ENCODE measurements around the gene ECE2. TPM values are rescaled to one million over a fixed set of nuclear protein-coding genes. Genes with fewer than 3 reads are reported as not detected.

ECE2 gene
- total RNA-seq, 1 donor from 2014 or later: not detected

DNA sequence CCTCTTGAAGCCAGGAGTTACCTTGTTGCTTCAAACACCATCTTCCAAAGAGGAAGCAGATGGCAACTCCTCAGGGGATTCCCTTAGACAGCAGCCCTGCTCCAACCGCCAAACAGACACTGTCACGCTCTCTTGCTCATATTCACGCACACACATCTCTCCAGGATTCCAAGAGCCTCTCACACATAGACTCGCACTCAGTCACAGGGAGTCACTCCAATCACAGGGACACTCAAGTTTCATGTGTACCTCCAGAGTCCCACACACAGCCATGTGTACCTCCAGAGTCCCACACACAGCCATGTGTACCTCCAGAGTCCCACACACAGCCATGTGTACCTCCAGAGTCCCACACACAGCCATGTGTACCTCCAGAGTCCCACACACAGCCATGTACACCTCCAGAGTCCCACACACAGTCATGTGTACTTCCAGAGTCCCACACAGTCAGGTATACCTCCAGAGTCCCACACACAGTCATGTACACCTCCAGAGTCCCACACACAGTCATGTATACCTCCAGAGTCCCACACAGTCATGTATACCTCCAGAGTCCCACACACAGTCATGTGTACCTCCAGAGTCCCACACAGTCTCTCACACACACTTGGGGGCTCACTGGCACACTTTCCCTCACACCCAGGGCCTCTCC lies 40.3 kb upstream of the ECE2 start:
- Mint-ChIP-seq H3K27me3 (ENCODE audit: low read depth) (peaks cover 54% of the 10 kb centered on the region), H3K36me3 (ENCODE audit: low read depth) (no peaks in the 10 kb centered on the region), H3K4me3 (no peak overlapping the region), H3K4me1 (peaks cover 8% of the 10 kb centered on the region), H3K9me3 (no peaks in the 10 kb centered on the region), H3K27ac (ENCODE audit: unreplicated experiment) (no peak overlapping the region)
- TF ChIP-seq, protein P1, sequence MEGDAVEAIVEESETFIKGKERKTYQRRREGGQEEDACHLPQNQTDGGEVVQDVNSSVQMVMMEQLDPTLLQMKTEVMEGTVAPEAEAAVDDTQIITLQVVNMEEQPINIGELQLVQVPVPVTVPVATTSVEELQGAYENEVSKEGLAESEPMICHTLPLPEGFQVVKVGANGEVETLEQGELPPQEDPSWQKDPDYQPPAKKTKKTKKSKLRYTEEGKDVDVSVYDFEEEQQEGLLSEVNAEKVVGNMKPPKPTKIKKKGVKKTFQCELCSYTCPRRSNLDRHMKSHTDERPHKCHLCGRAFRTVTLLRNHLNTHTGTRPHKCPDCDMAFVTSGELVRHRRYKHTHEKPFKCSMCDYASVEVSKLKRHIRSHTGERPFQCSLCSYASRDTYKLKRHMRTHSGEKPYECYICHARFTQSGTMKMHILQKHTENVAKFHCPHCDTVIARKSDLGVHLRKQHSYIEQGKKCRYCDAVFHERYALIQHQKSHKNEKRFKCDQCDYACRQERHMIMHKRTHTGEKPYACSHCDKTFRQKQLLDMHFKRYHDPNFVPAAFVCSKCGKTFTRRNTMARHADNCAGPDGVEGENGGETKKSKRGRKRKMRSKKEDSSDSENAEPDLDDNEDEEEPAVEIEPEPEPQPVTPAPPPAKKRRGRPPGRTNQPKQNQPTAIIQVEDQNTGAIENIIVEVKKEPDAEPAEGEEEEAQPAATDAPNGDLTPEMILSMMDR (conservative IDR thresholded peaks at IDR 0.05): no peak
- no peak for DNase-seq (ENCODE audit: low read depth, low spot score)

DNA sequence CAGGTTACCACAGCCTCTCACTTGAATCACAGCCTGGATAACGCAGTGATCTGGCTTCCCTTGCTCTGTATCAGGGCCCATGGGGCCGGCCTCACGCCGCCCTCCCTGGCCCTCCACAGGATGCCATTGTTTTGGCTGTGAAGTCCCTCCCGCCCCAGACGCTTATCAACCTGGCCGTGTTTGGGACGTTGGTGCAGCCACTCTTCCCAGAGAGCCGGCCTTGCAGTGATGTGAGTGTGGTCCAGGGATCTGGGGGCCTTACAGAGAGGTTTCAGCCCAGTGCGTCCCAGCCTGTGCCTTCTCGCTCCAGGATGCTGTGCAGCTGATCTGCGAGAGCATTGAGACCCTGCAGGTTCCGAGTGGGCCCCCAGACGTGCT lies 39.8 kb upstream of the ECE2 start:
- Mint-ChIP-seq H3K9me3 (no peaks in the 10 kb centered on the region), H3K4me1 (peaks cover 6% of the 10 kb centered on the region), H3K27me3 (ENCODE audit: low read depth) (peaks cover 51% of the 10 kb centered on the region), H3K36me3 (ENCODE audit: low read depth) (no peaks in the 10 kb centered on the region), H3K27ac (ENCODE audit: unreplicated experiment) (no peak overlapping the region), H3K4me3 (no peak overlapping the region)
- no peak for DNase-seq (ENCODE audit: low read depth, low spot score)
- TF ChIP-seq, protein P1 (conservative IDR thresholded peaks at IDR 0.05): no peak

DNA sequence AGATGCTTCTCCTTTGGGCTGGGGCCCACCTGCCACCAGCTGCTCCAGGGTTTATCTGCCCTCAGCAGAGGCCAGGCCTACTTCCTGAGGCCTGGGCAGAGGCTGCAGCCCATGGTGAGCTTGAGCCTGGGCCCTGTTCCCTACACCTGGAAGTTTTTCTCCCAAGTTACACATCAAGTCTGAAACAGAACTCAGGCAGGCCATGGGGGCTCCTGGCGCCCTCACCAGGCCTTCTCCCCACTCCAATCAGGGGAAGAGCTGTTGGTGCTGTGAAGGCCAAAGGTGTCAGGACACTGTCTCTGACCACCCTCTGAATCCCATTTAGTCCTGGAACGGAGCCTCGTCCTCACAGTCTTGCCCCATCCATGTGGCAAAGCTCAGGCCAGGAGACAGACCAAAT lies 39.2 kb upstream of the ECE2 start:
- peaks cover 45% of the 10 kb centered on the region for H3K27me3 Mint-ChIP-seq (ENCODE audit: low read depth)
- no peaks in the 10 kb centered on the region for H3K36me3 Mint-ChIP-seq (ENCODE audit: low read depth)
- no peak overlapping the region for H3K4me3 Mint-ChIP-seq
- H3K9me3 Mint-ChIP-seq: no peaks in the 10 kb centered on the region
- no peak overlapping the region for H3K27ac Mint-ChIP-seq (ENCODE audit: unreplicated experiment)
- no peaks in the 10 kb centered on the region for H3K4me1 Mint-ChIP-seq
- TF ChIP-seq, protein P1 (conservative IDR thresholded peaks at IDR 0.05): no peak
- DNase-seq (ENCODE audit: low read depth, low spot score): no peak

DNA sequence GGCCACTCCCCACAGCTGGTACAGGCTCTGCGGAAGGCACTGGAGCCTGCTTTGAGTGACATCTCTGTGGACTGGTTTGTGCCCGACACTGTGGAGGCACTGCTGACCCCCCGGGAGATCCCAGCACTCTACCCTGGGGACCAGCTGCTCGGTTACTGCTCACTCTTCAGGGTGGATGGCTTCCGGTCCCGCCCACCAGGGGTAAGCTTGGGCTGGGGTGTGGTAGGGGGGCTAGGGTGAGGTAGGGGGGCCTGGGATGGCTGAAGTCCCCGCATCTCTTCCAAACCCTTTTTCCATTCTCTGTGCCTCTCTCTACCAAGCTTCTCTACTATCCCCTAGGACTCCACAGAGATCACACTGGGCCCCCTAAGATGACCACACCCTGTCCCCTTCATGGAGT lies 38.6 kb upstream of the ECE2 start:
- H3K4me3 Mint-ChIP-seq: peak overlapping the region; percentile 45
- no peaks in the 10 kb centered on the region for H3K9me3 Mint-ChIP-seq
- no peak for DNase-seq (ENCODE audit: low read depth, low spot score)
- peaks cover 40% of the 10 kb centered on the region for H3K27me3 Mint-ChIP-seq (ENCODE audit: low read depth)
- no peaks in the 10 kb centered on the region for H3K4me1 Mint-ChIP-seq
- TF ChIP-seq, protein P1 (conservative IDR thresholded peaks at IDR 0.05): no peak
- no peak overlapping the region for H3K27ac Mint-ChIP-seq (ENCODE audit: unreplicated experiment)
- H3K36me3 Mint-ChIP-seq (ENCODE audit: low read depth): no peaks in the 10 kb centered on the region

GRCh38 chr3:184237807-184238206 lies 38.0 kb upstream of the ECE2 start:
- Mint-ChIP-seq H3K27me3 (ENCODE audit: low read depth) (peaks cover 34% of the 10 kb centered on the region), H3K4me3 (no peak overlapping the region)

More at GRCh38 chr3:184237807-184238206, 38.0 kb upstream of the ECE2 start:
- no peak overlapping the region for H3K27ac Mint-ChIP-seq (ENCODE audit: unreplicated experiment)
- no peaks in the 10 kb centered on the region for H3K9me3 Mint-ChIP-seq
- no peaks in the 10 kb centered on the region for H3K4me1 Mint-ChIP-seq
- no peak for DNase-seq (ENCODE audit: low read depth, low spot score)
- H3K36me3 Mint-ChIP-seq (ENCODE audit: low read depth): peaks cover 2% of the 10 kb centered on the region
- TF ChIP-seq, protein P1 (conservative IDR thresholded peaks at IDR 0.05): no peak
